ENCODE data around the gene UBC. TPM values are rescaled to one million over a fixed set of nuclear protein-coding genes. Genes with fewer than 3 reads are reported as not detected.
A peak's percentile ranks its signal among the peaks of the same experiment; 100 is the strongest.

UBC gene
- polyA plus RNA-seq, 3 donors: 659 to 1,386 (median 902) TPM

DNA sequence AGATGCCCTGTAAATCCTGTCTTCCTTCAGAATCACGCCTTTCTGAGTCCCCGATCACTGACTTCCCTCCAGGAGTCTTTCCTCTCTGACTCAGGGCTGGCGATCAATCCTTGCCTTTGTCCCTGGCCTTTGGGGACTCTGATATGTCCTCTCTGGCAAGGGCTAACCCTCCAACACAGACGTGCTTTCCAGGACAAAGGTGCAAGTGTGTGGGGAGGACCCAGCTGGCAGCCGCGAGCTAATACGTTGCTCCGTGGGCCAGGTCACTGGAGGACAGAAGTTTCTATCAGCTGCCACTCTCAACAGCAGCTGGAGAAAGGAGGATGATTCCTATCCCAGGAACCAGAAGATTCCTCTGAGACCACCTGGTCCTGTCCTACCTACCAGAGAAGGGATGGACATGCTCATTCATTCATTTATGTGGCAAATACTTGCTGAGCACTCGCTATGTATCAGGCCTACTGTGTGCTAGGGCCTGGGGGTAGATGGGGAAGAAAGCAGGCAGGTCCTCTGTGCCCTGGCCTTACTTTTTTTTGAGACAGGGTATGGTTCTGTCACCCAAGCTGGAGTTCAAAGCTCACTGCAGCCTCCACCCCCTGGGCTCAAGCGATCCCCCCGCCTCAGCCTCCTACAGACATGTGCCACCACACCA, 42.3 kb downstream of the UBC start:
- WGBS, 3 donors: 70 to 77% (median 76%) methylated on average over 11 of the region's 11 CpGs
- no peak overlapping the region for H3K27ac ChIP-seq (ENCODE audit: low read depth, low read length)

DNA sequence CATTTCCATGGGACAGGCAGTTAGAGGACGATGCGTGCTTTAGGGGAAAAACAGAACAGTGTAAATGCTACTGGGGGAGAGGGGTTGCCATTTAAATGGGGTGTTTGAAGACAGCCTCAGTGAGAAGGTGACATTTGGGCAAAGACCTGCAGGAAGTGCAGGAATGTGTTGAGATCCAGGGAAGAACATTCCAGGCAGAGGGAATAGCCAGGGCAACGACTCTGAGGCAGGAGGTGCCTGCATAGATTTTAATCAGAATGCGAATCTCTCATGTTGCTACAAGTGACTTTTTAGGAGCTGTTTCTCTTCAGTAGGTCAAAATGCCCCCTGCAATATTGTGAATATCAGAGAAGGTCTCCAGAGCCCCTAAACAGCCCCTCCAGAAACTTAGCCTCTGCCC, 43.2 kb downstream of the UBC start:
- no peak overlapping the region for H3K27ac ChIP-seq (ENCODE audit: low read depth, low read length)
- WGBS, 3 donors: 89 to 93% (median 91%) methylated on average over 4 of the region's 4 CpGs

DNA sequence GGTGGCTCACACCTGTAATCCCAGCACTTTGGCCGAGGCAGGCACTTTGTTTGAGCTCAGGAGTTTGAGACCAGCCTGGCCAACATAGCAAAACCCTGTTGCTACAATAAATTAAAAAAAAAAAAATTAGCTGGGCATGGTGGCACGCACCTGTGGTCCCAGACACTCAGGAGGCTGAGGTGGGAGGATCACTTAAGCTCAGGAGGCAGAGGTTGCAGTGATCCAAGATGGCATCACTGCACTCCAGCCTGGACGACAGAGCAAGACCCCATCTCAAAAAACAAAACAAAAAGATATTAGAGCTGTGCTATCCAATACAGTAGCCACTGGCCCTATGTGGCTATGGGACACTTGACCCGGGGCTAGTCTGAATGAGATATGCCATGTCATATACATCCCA, 43.9 kb downstream of the UBC start:
- WGBS, 3 donors: 95 to 98% (median 97%) methylated on average over 4 of the region's 4 CpGs

DNA sequence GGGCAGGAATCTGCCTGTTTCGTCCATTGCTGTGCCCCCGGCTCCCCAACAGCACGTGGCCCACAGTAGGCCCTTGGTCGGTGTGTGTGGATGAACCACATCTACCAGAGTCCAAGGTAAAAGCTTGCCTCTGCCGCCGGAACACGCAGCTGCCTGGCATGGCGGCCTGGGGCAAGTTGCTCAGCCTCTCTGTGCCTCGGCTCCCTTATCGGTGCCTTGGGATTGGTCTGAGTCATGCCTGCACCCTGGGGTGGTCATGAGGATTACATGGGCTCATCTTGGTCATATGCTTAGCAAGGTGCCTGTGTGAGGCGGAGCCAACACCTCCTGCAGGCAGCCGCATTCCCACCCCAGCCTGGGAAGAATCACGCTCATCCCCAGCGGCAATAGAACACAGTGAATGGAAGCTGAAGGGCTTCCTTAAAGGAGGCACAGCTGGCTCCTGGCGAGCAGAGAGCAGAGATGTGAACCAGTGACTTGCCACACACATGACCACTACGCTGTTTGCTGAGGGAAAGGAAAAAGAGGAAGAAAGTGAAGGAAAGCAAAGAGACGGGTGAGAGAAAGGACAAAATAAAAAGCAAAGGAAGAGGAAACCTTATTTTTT, 45.3 kb downstream of the UBC start:
- 45 to 79% (median 51%) methylated on average over 17 of the region's 17 CpGs for WGBS, 3 donors
- H3K27ac ChIP-seq (ENCODE audit: low read depth, low read length): no peak overlapping the region

More for the DNA sequence above, 43.9 kb downstream of the UBC start:
- H3K27ac ChIP-seq (ENCODE audit: low read depth, low read length): no peak overlapping the region

DNA sequence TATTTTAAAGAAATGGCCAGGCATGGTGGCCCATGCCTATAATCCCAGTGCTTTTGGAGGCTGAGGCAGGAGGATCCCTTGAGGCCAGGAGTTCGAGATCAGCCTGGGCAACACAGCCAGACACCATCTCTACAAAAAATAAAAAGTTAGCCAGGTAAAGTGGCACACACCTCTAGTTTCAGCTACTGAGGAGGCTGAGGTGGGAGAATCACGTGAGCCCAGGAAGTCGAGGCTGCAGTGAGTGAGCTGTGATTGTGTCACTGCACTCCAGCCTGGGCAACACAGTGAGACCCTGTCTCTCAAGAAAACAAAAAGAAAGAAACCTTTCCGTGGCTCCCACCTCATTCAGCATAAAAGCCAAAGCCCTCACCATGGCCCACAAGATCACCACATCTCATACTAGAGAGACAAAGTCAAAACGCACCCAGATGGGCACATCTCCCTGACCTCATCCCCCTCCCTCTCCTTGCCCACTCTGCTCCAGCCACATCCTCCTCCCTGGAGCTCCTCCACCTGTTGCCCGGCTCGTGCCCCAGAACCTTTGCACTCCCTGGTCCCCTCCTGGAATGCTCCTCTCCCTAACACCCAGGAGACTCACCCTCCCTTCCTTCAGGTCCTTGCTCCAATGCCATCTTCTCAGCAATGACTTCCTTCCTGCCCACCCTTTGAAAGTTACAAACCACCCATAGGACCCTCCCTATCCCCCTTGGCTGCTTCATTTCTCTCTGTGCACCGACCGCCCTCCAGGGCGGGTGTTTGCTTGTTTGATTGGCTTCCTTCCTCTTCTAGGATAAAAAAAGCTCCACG, 46.0 kb downstream of the UBC start:
- no peak overlapping the region for H3K27ac ChIP-seq (ENCODE audit: low read depth, low read length)
- 51 to 88% (median 60%) methylated on average over 11 of the region's 11 CpGs for WGBS, 3 donors

DNA sequence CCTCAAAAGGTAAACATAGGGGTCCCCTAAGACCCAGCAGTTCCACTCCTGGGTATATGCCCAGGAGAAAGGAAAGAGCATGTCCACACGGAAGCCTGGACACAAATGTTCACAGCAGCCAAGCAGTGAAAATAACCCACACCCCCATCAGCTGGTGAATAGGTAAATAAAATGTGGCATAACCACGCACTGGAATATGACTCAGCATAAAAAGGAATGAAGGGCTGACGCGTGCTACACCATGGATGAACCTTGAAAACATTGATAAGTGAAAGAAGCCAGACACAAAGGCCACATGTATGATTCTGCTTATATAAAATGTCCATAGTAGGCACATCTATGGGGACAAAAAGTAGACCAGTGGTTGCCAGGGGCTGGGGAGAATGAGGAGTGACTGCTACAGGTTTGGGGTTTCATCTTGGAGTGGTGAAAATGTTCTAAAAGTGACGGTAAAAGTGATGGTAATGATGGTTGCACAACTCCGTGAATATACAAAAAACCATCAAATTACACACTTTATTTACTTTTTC, 47.0 kb downstream of the UBC start:
- no peak overlapping the region for H3K27ac ChIP-seq (ENCODE audit: low read depth, low read length)

DNA sequence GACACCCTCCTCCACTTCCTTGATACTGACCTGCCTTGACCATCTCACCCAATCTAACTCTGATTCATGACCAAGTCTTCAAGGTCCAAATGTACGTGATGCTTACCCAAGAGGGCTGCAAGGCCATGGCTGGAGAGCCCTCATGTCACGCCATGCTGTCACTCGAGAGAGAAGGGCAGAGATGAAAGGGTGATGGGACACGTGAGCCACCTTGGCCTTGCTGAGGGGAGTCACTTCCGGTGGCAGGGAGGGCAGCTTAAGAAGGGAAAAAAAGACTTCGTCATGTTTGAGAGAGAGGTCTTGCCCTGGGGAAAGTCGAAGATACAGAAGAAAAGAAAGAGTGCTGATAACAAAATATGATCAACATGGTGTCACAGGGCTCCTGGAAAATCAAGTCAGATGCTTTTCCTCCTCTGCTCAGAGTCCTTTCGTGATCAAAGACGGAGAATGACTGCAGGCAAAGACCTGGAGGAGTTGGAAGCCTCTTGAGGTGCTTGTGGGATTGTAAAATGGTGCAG, 47.5 kb downstream of the UBC start:
- 86 to 88% (median 87%) methylated on average over 9 of the region's 9 CpGs for WGBS, 3 donors
- no peak overlapping the region for H3K27ac ChIP-seq (ENCODE audit: low read depth, low read length)

More for the DNA sequence above, 47.0 kb downstream of the UBC start:
- 46 to 59% (median 51%) methylated on average over 6 of the region's 6 CpGs for WGBS, 3 donors

DNA sequence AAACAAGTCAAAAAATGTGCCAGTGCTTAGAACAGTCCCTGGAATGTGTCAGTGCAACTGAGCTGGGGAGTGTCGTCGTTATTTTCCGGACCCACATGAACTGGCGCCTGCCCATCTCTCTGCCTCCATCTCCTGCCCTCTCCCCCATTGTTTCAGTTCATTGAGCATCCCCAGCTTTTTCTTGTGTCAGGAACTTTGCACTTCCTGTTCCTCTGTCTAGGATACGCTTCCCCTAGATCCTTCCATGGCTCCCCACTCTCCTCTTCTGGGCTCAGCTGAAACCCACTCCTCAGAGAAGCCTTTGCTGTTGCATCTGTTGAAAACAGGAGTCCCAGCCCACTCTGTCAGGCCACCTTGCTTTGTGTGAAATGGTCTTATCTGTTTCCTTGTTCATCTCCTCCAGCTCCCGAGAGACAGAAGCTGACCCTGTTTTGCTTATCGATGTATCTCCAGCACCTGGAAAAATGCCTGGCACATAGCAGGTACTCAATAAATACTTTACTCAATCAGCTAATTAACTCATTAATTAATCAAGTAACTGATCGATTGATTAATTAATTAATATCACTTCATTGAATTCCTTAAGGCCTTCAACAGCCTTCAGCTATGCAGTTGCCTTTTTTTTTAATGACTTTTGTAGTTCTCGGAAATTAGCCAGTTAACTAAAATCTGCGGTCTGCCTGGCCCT, 48.1 kb downstream of the UBC start:
- H3K27ac ChIP-seq (ENCODE audit: low read depth, low read length): no peak overlapping the region
- WGBS, 3 donors: 85 to 88% (median 86%) methylated on average over 10 of the region's 10 CpGs

DNA sequence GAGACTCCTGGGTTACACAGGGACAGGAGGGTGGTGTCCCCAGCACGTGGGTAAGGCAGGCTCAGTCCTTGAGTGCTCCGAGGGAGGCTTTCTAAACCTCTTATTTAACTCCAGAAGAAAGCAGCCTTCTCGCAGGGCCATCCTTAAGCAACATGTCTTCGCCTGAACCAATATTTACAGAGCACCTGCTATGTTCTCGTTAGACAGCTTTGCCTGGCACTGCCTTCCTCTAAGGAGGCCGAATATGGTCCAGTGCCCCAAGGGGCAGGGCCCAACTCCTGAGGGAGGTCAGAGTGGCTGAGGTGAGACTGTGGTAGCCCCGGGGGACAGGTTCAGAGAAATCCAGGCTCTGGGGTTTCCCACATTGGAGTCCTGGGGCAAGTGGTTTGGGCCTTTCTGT, 48.7 kb downstream of the UBC start:
- no peak overlapping the region for H3K27ac ChIP-seq (ENCODE audit: low read depth, low read length)
- WGBS, 3 donors: 73 to 93% (median 75%) methylated on average over 7 of the region's 7 CpGs

DNA sequence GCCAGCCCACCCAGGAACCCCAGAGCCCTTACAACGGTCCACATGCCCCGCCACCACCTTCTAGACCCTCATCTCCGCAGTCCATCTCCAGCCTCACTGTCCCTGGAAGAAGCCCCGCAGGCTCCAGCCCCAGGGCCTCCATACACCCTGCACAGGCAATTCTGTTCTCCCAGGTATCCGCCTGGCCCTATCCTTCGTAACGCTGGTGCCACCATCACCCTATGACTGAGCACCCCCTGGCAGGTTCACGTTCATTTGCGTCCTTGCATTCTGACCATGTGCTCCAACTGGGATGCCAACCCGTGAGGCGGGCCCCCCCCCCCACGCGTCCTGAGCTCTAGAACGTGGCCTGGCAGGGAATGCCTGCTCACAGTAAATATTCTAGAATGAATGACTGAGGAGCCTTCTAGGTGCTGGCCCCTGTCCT, 50.1 kb downstream of the UBC start:
- no peak overlapping the region for H3K27ac ChIP-seq (ENCODE audit: low read depth, low read length)
- 86 to 93% (median 92%) methylated on average over 14 of the region's 14 CpGs for WGBS, 3 donors

DNA sequence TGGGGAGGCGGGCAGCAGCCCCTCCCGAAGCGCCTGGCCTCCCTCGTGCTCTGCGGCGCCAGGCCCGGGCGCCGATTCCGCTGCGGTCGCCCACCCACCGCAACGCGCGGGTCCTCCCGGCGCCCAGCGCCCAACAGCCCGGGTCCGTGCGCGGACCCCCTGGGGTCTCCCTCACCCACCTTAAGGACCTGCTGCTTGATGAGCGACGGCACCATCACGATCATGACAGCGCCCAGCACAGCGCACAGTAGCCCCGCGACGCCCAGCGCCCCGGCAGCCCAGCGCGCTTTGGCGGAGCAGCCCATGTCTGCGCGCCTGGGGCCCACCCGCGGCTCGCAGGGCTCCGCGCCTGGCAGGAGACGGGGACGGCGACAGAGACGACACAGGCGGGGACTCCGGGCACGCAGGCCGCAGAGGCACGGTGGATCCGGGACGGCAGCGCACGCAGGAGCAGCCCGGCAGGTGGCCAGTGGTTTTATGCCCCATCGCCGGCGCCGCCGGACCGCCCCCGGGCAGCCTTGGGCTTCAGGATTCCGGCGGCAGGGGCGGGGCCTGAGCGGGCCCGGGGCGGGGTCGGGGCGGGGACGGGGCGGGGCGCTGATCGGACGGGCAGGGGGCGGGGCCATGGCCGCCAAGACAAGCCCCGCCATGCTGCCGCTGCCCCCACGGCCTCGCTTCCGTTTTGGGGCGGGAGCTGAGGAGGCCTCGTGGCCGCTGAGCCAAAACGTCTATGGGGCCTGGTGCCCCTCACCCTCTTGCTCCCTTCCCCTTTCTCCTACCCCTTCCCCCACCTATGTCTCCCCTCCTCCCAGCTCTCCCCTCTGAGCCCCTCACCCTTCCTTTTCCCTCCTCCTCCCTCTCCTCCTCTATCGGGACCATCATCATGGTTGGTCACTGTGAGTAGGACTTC, 50.8 kb downstream of the UBC start, which contains the start of gene SCARB1:
TSS of gene SCARB1 (minus strand) at position 449 of the 910 bp plus-strand sequence. CDS start at position 305, 144 bp downstream.
- H3K27ac ChIP-seq (ENCODE audit: low read depth, low read length): peak within 1 kb of the TSS; percentile 68
- 0 to 1% (median 0%) methylated on average over 59 to 89 of the region's 89 CpGs for WGBS, 3 donors

DNA sequence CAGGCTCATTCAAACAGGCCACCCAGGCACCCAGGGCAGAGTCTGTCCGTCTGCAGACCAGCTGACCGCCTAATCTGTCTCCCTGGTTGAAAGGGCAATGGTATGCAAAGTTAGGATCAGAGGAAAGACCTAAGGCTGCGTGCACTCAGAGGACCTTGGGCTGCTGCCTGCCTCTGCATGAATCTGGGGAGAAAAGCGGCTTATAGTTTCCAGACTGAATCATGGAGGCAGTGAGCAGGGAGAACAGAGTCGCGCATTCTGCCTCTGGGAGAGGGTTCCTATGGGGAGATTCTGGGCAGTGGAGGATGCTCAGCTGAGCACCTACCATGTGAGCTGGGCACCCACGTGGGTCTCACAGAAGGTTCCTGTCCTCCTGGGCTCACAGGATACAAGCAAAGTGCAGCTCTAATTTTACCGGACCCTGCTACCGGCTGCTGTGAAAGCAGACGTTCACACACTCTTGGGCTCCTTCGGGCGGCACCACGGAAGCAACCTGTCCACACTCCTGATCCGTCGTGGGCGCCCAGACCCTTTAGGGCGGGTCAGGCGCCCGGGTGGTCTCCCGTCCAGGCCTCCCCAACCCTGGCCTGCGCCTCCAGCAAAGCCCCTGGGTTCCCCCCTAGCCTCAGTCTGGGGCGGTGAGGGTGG, 51.6 kb downstream of the UBC start:
- 15 to 17% (median 16%) methylated on average over 21 to 22 of the region's 22 CpGs for WGBS, 3 donors
- no peak overlapping the region for H3K27ac ChIP-seq (ENCODE audit: low read depth, low read length)

DNA sequence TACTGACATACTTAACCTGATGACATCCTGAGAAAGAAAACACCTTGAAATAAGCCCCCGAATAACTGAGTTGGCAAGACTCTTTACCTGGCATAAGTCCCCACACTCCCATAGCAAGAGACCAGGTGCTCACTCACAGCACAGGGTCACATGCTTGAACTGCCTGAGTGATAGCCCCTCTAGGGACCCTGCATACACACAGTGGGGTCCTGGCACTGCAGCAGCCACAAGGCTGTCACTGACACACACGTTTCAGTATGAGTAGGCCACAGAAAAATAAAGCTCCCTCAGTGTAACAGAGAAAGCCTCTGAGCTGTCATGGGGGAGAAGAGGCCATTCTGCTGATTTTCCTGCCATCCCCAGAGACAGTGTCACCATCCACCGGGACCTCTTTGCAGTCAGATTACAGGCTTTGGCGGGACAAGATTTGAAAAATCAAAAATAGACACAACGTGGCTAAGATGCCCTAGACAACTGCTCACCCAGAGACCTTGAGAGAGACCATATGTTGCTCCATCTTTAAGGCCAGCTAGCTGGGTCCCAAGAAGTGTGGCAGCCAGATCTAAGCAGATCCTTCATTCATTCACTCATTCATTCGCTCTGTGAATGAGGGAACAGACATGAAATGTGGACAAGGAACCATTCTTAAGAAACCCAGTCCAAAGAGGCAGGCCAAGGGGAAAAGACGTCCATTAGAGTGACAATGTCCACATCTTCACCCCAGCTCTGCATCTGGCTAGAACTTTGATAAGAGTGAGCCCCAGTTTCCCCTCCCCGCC, 52.4 kb downstream of the UBC start:
- no peak overlapping the region for H3K27ac ChIP-seq (ENCODE audit: low read depth, low read length)
- WGBS, 3 donors: 72 to 80% (median 73%) methylated on average over 8 of the region's 8 CpGs
